Prostate gland (tissue), 2 donors: ENCODE measurements around the gene OPHN1. TPM values are rescaled to one million over a fixed set of nuclear protein-coding genes. Genes with fewer than 3 reads are reported as not detected.
A peak's percentile ranks its signal among the peaks of the same experiment; 100 is the strongest.

Experiments
- DNase-seq: peaks from one replicate; pipeline ENCODE4 v3.0.0-alpha.2; 2019; ENCODE audit warnings: low spot score
- H3K27ac ChIP-seq, 2 donors: fragments of 200-600 bp; sonication (generic); 2 replicates each; pipeline ENCODE4 v1.5.1; 2017 to 2019
- H3K27me3 ChIP-seq: fragments of 200-600 bp; sonication (generic); replicated peaks from 2 replicates; pipeline ENCODE4 v1.5.1; 2019; ENCODE audit not compliant: insufficient read depth
- H3K36me3 ChIP-seq, 2 donors: fragments of 200-600 bp; sonication (generic); 1 replicate in 1 of 2; 2 replicates in 1 of 2; pipeline versions ENCODE4 v1.5.1 to v1.8.1; 2017 to 2019
- H3K4me1 ChIP-seq: fragments of 200-600 bp; sonication (generic); replicated peaks from 2 replicates; pipeline ENCODE4 v1.5.1; 2019
- H3K4me3 ChIP-seq, 2 donors: fragments of 200-600 bp; sonication (generic); 2 replicates each; pipeline ENCODE4 v1.5.1; 2017 to 2019
- H3K9me3 ChIP-seq: fragments of 200-600 bp; sonication (generic); 2 replicates; pipeline ENCODE4 v1.5.1; 2017
- CTCF ChIP-seq, 4 experiments: fragments of 200-600 bp in 2 of 4; fragments of 450-650 bp in 2 of 4; sonication (generic) in 2 of 4; IDR thresholded peaks; 1 replicate in 3 of 4; 2 replicates in 1 of 4; pipeline ENCODE4 v1.5.1; 2016 to 2019; ENCODE audit warnings: antibody characterized with exemption in 4 of 4, mild to moderate bottlenecking in 2 of 4, moderate library complexity in 2 of 4
- POLR2A ChIP-seq: fragments of 450-650 bp; IDR thresholded peaks from one replicate; pipeline ENCODE4 v1.6.1; 2016; ENCODE audit warnings: antibody characterized with exemption, mild to moderate bottlenecking
- POLR2AphosphoS5 ChIP-seq: sonication (generic); formaldehyde crosslinking; IDR thresholded peaks from one replicate; pipeline ENCODE4 v1.6.1; 2017; ENCODE audit warnings: antibody characterized with exemption
- WGBS: methylation state at CpG from one replicate; pipeline ENCODE4 v1.1.5; 2018; 5-methylcytosine and 5-hydroxymethylcytosine counted together
- intact Hi-C: fragments of 100-400 bp; cut with DNase I; formaldehyde crosslinking; loops from one replicate; pipeline ENCODE4 v1.14.2; 2022
- total RNA-seq, 2 donors: library from RNA; depleted of rRNA; stranded (reverse); fragments of >200 nt; gene quantifications; one replicate each; pipeline ENCODE4 v1.1.0, GENCODE V29; 2016

OPHN1 gene, protein sequence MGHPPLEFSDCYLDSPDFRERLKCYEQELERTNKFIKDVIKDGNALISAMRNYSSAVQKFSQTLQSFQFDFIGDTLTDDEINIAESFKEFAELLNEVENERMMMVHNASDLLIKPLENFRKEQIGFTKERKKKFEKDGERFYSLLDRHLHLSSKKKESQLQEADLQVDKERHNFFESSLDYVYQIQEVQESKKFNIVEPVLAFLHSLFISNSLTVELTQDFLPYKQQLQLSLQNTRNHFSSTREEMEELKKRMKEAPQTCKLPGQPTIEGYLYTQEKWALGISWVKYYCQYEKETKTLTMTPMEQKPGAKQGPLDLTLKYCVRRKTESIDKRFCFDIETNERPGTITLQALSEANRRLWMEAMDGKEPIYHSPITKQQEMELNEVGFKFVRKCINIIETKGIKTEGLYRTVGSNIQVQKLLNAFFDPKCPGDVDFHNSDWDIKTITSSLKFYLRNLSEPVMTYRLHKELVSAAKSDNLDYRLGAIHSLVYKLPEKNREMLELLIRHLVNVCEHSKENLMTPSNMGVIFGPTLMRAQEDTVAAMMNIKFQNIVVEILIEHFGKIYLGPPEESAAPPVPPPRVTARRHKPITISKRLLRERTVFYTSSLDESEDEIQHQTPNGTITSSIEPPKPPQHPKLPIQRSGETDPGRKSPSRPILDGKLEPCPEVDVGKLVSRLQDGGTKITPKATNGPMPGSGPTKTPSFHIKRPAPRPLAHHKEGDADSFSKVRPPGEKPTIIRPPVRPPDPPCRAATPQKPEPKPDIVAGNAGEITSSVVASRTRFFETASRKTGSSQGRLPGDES
- total RNA-seq: 10 to 100 TPM; 18.7 to 26.2 TPM

DNA sequence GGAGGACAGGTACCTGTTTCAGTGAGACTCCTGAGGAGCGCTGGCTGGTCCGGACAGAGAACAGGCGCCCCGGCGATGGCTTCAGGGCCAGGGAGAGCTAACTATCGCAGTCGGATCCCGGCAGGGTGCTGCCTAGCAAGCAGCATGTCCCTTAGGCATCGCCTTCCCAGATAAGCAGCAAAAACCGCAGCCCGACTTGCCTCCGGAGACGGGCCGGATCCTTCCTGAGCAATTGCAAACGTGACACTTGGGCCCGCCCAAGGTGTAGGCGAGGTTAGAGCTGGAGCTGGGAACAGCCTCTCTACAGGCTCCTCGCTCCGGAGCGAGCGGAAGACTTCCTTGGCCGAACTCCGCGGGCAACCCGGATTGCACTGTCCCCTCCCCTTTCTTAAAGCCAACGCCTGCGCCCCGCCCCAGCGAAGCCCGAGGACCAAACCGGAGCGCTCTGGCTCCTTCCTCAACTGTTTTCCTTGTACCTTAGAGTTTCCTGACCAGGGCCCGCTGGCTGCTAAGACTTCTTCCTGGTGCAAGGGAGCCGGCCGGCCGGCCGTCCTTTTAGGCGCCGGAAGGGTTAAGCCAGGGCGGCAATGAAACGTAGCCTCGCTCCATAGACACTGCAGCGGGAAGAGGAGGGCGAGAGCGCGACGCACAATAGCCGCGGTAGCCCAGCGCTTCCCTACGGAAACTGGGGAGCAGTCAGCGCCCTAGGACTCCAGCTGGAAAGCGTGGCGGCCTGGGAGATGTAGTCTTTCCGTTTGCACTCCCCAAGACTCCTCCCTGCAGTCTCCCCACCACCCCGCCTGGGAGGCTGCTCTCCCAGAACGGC, at the start of gene OPHN1:
Gene OPHN1, minus strand, starts transcription at position 341 of the 826 bp plus-strand sequence. CDS start 475 bp downstream, outside the sequence.
- under 1% methylated on average over 54 of the region's 57 CpGs for WGBS
- TF ChIP-seq CTCF (IDR thresholded peaks at IDR 0.05): no peak
- TF ChIP-seq POLR2A: peak; percentile 12
- peak; percentile 38 for TF ChIP-seq POLR2AphosphoS5
- Histone ChIP-seq H3K9me3 (no peaks in the 10 kb centered on the region), H3K27me3 (no peaks in the 10 kb centered on the region), H3K36me3 (no peaks in the 10 kb centered on the region), H3K4me3 (peak within 1 kb of the TSS; percentile 48 to 54), H3K27ac (peak within 1 kb of the TSS; percentile 80 to 83), H3K4me1 (no peaks in the 10 kb centered on the region)
- DNase-seq: peak; percentile 78
- intact Hi-C loops: no loop called here

- no peaks in the 10 kb centered on the region for H3K27me3 ChIP-seq
- intact Hi-C loops: no loop called here
- no peak for TF ChIP-seq POLR2AphosphoS5
- TF ChIP-seq POLR2A: no peak
- no peak for TF ChIP-seq CTCF (IDR thresholded peaks at IDR 0.05)
Measured at GRCh38 chrX:68480969-68481368, 47.7 kb upstream of the OPHN1 start.

DNA sequence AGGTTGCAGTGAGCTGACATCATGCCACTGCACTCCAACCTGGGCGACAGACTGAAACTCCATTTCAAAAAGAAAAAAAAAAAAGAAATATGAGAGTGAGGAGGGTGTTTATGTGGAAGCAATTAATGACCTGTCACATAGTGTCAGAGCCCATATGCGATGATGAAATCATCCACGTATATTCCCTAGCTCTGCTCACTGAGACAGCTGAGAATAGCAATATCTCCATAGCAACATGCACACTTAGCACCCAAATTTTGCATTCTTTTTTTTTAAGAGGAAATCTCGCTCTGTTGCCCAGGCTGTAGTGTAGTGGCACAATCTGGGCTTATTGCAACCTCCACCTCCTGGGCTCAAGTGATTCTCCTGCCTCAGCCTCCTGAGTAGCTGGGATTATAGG, 31.5 kb upstream of the OPHN1 start:
- WGBS: 83% methylated on average over 4 of the region's 4 CpGs
- H3K4me3 ChIP-seq: no peak overlapping the region

More at GRCh38 chrX:68480969-68481368, 47.7 kb upstream of the OPHN1 start:
- H3K4me1 ChIP-seq: no peaks in the 10 kb centered on the region
- no peak for DNase-seq
- no peaks in the 10 kb centered on the region for H3K36me3 ChIP-seq
- no peak overlapping the region for H3K27ac ChIP-seq
- no peak overlapping the region for H3K4me3 ChIP-seq
- WGBS: 94% methylated on average over 1 of the region's 1 CpG
- no peaks in the 10 kb centered on the region for H3K9me3 ChIP-seq

GRCh38 chrX:68463880-68464279, 30.6 kb upstream of the OPHN1 start:
- Histone ChIP-seq H3K36me3 (no peaks in the 10 kb centered on the region), H3K27ac (no peak overlapping the region), H3K9me3 (no peaks in the 10 kb centered on the region), H3K4me1 (no peaks in the 10 kb centered on the region), H3K27me3 (no peaks in the 10 kb centered on the region), H3K4me3 (no peak overlapping the region)
- TF ChIP-seq CTCF (IDR thresholded peaks at IDR 0.05) (no peak), POLR2A (no peak), POLR2AphosphoS5 (no peak)
- 100% methylated on average over 1 of the region's 1 CpG for WGBS
- no peak for DNase-seq
- intact Hi-C loops: loop anchor here (2.0 kb wide), 1 partner anchor 267 kb away; no protein-coding TSS in a partner anchor

More for the DNA sequence above, 31.5 kb upstream of the OPHN1 start:
- no peak for TF ChIP-seq POLR2AphosphoS5
- TF ChIP-seq POLR2A: no peak
- no peak for TF ChIP-seq CTCF (IDR thresholded peaks at IDR 0.05)
- DNase-seq: no peak
- no peaks in the 10 kb centered on the region for H3K4me1 ChIP-seq
- no peaks in the 10 kb centered on the region for H3K27me3 ChIP-seq
- H3K27ac ChIP-seq: no peak overlapping the region
- intact Hi-C loops: no loop called here
- no peaks in the 10 kb centered on the region for H3K9me3 ChIP-seq
- H3K36me3 ChIP-seq: no peaks in the 10 kb centered on the region
